Endothelial cell of umbilical vein (primary cell): ENCODE data around the gene PRR18. TPM values are rescaled to one million over a fixed set of nuclear protein-coding genes. Genes with fewer than 3 reads are reported as not detected.

Source experiments
- BruUV-seq: library from RNA; stranded (reverse); fragments of 400-500 nt; replicated peaks from 2 replicates; lab custom pipeline; 2021; lab: Mats Ljungman, UMichigan
- CTCF ChIA-PET: fragments of 300-600, 350-600 bp; sonication (Branson Sonifier 250); formaldehyde crosslinking; loops from one replicate; lab custom pipeline; 2021; ENCODE audit warnings: antibody characterized with exemption, inconsistent platforms; lab: Charles Lee
- POLR2A ChIA-PET: fragments of 300-600, 350-600 bp; sonication (Branson Sonifier 250); formaldehyde crosslinking; loops from one replicate; lab custom pipeline; 2021; ENCODE audit warnings: antibody characterized with exemption, inconsistent platforms; lab: Charles Lee
- DNase-seq: peaks from one replicate; pipeline ENCODE4 v3.0.0-alpha.2; 2011; ENCODE audit warnings: low read depth, low spot score
- FAIRE-seq: peaks from 2 replicates; lab custom pipeline; 2011; peaks lifted over from hg19 to GRCh38; lab: Jason Lieb, UNC
- H2AFZ ChIP-seq: 2 replicates; pipeline ENCODE4 v1.6.0; 2012; ENCODE audit warnings: low read depth, low read length, control low read depth, inconsistent platforms
- H3K27ac ChIP-seq: 2 replicates; pipeline ENCODE4 v1.5.1; 2011; ENCODE audit warnings: low read depth, mild to moderate bottlenecking, control low read depth, low read length, moderate library complexity; ENCODE audit not compliant: insufficient read depth
- H3K27me3 ChIP-seq, 2 experiments: 2 replicates each; pipeline versions ENCODE4 v1.6.0 to v1.6.1; 2011; ENCODE audit warnings: low read length in 2 of 2, mixed read lengths in 1 of 2; ENCODE audit not compliant: control insufficient read depth in 2 of 2, insufficient read depth in 2 of 2
- H3K36me3 ChIP-seq, 2 experiments: 2 replicates in 1 of 2; 3 replicates in 1 of 2; pipeline ENCODE4 v1.5.1; 2011; ENCODE audit warnings: low read length in 2 of 2, mild to moderate bottlenecking in 1 of 2, moderate library complexity in 1 of 2; ENCODE audit not compliant: control insufficient read depth in 2 of 2, insufficient read depth in 2 of 2; ENCODE audit errors: extremely low read depth in 1 of 2
- H3K4me1 ChIP-seq: 3 replicates; pipeline ENCODE4 v1.5.1; 2011; ENCODE audit warnings: mild to moderate bottlenecking, low read length; ENCODE audit not compliant: control insufficient read depth, insufficient read depth; ENCODE audit errors: extremely low read depth
- H3K4me2 ChIP-seq: 2 replicates; pipeline ENCODE4 v1.6.1; 2011; ENCODE audit warnings: low read length, control low read depth, mixed read lengths; ENCODE audit not compliant: insufficient read depth
- H3K4me3 ChIP-seq, 3 experiments: fragments of 200-600 bp in 1 of 3; sonication (generic), shearing (Covaris generic) in 1 of 3; replicated peaks in 1 of 3; 2 replicates each; pipeline ENCODE4 v1.5.1; 2011 to 2016; ENCODE audit warnings: control low read depth in 3 of 3, low read length in 3 of 3, mild to moderate bottlenecking in 2 of 3, inconsistent platforms in 1 of 3, low read depth in 1 of 3, moderate library complexity in 1 of 3; ENCODE audit not compliant: insufficient read depth in 1 of 3
- H3K79me2 ChIP-seq: 2 replicates; pipeline ENCODE4 v1.6.0; 2012; ENCODE audit warnings: low read length, inconsistent platforms; ENCODE audit not compliant: control insufficient read depth, insufficient read depth
- H3K9ac ChIP-seq: replicated peaks from 2 replicates; pipeline ENCODE3; 2011; ENCODE audit warnings: low read length, control low read depth; ENCODE audit not compliant: insufficient read depth; ENCODE audit errors: extremely low read depth
- H3K9me1 ChIP-seq: replicated peaks from 3 replicates; pipeline ENCODE4 v1.6.0; 2011; ENCODE audit warnings: mild to moderate bottlenecking, low read length; ENCODE audit not compliant: control insufficient read depth, insufficient read depth; ENCODE audit errors: extremely low read depth
- H3K9me3 ChIP-seq: replicated peaks from 2 replicates; pipeline ENCODE4 v1.5.1; 2012; ENCODE audit warnings: low read length, inconsistent platforms; ENCODE audit not compliant: control insufficient read depth, insufficient read depth
- H4K20me1 ChIP-seq: replicated peaks from 2 replicates; pipeline ENCODE3; 2011; ENCODE audit warnings: mild to moderate bottlenecking, low read length; ENCODE audit not compliant: control insufficient read depth, insufficient read depth; ENCODE audit errors: extremely low read depth
- EZH2 ChIP-seq: IDR thresholded peaks from 2 replicates; pipeline ENCODE4 v1.6.1; 2012; ENCODE audit warnings: borderline replicate concordance, low read depth, mild to moderate bottlenecking, moderate library complexity, low read length, inconsistent platforms; ENCODE audit not compliant: severe bottlenecking
- FOS ChIP-seq: IDR thresholded peaks from 2 replicates; pipeline ENCODE4 v1.6.1; 2011; ENCODE audit warnings: mild to moderate bottlenecking, low read length, moderate library complexity, borderline replicate concordance; ENCODE audit not compliant: insufficient read depth
- GATA2 ChIP-seq: IDR thresholded peaks from 2 replicates; pipeline ENCODE4 v1.7.0; 2011; ENCODE audit warnings: low read depth, mild to moderate bottlenecking, moderate library complexity, mixed read lengths, low read length; ENCODE audit not compliant: insufficient read length, insufficient read depth
- JUN ChIP-seq: IDR thresholded peaks from 2 replicates; pipeline ENCODE4 v1.6.1; 2011; ENCODE audit warnings: borderline replicate concordance, low read depth; ENCODE audit not compliant: insufficient read length, insufficient read depth
- MYC ChIP-seq: IDR thresholded peaks from one replicate; pipeline ENCODE4 v1.6.1; 2011; ENCODE audit warnings: mild to moderate bottlenecking, low read depth, low read length
- POLR2A ChIP-seq: IDR thresholded peaks from 2 replicates; pipeline ENCODE4 v1.6.1; 2012; ENCODE audit warnings: low read depth, mild to moderate bottlenecking, control low read depth, low read length
- POLR2AphosphoS5 ChIP-seq: IDR thresholded peaks from 2 replicates; pipeline ENCODE4 v1.6.1; 2012; ENCODE audit warnings: low read depth, mild to moderate bottlenecking, control low read depth, low read length, moderate library complexity; ENCODE audit not compliant: insufficient read depth
- dilution Hi-C: fragments of 300-500 bp; cut with MboI; formaldehyde crosslinking; loops from one replicate; pipeline ENCODE4 v1.15.0; 2019; ENCODE audit warnings: low sequenced_read_pairs; ENCODE audit not compliant: extremely low pct_ligation_motif_present
- intact Hi-C: fragments of 100-400 bp; cut with micrococcal nuclease; formaldehyde crosslinking; loops from one replicate; pipeline ENCODE4 v1.10.0; 2022
- polyA plus RNA-seq, 4 experiments: library from polyadenylated mRNA; depleted of rRNA in 3 of 4; stranded (reverse) in 3 of 4; unstranded in 1 of 4; fragments of >200 nt; gene quantifications; 2 replicates each; pipeline versions ENCODE4 v1.2.1 to v1.2.3, GENCODE V29; 2011 to 2012; ENCODE audit warnings: missing spikeins in 1 of 4
- total RNA-seq: library from RNA; stranded (reverse); gene quantifications from 2 replicates; pipeline ENCODE4 v1.2.3, GENCODE V29; 2021
- TF ChIP-seq, protein P1 (sequence below), 2 donors: IDR thresholded peaks; 1 replicate in 1 of 2; 2 replicates in 1 of 2; pipeline ENCODE4 v1.5.1; 2011; ENCODE audit warnings: low read length in 2 of 2, mild to moderate bottlenecking in 2 of 2, moderate library complexity in 2 of 2, control low read depth in 1 of 2, inconsistent platforms in 1 of 2, low read depth in 1 of 2; ENCODE audit not compliant: insufficient read depth in 1 of 2; ENCODE audit errors: extremely low read depth in 1 of 2
- TF ChIP-seq, protein P2 (sequence below): IDR thresholded peaks from 2 replicates; pipeline ENCODE4 v1.6.1; 2011; ENCODE audit not compliant: insufficient read depth, insufficient read length

PRR18 gene
- total and polyA plus RNA-seq, 2 donors (not counting 3 experiments of a cell fraction or from before 2014, with no cell fraction given) = not detected

DNA sequence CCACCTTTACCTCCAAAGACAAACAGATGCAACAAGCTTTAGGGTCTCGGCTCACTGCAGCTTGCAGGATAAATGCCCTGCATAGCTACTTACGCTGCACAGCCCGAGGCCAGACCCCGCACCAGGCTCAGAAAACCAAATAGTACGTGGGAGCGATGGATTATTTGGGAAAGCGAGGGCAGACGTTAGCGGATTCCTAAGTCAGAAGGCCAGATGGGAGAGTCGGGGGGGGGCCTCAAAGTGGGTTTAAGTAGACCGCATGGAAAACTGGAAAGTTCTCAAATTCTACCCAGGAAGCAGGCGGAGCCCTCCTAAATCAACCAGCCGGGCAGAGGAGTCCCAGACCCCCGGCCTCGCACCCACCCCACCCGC lies 33.8 kb upstream of the PRR18 start:
- intact Hi-C loops = loop anchor here (1.0 to 5.0 kb wide), 4 partner anchors 23 to 285 kb away; partner anchors contain the start of gene RPS6KA2
- peak overlapping the region; percentile 96 for H3K4me2 ChIP-seq
- no peaks in the 10 kb centered on the region for H3K9me1 ChIP-seq
- peak overlapping the region; percentile 99 for H2AFZ ChIP-seq
- H3K4me1 ChIP-seq = peaks cover 13% of the 10 kb centered on the region
- H3K9ac ChIP-seq = peak overlapping the region; percentile 99
- ChIA-PET CTCF (interaction anchor here (0.6 to 2.2 kb wide), 3 partner anchors 18 to 536 kb away, joined by 3 to 16 read pairs (median 3); no protein-coding TSS in a partner anchor), POLR2A (interaction anchor here (0.7 kb wide), 1 partner anchor 1946 kb away, joined by 3 read pairs; no protein-coding TSS in a partner anchor)
- peak overlapping the region; percentile 95 for H3K27ac ChIP-seq
- H3K4me3 ChIP-seq = peak overlapping the region; percentile 79 to 99 (median 93)
- no peaks in the 10 kb centered on the region for H4K20me1 ChIP-seq
- H3K27me3 ChIP-seq = peaks cover under 1 to 2% of the 10 kb centered on the region in 2 experiments
- no peaks in the 10 kb centered on the region for H3K36me3 ChIP-seq
- no peaks in the 10 kb centered on the region for H3K9me3 ChIP-seq
- DNase-seq (no peak), FAIRE-seq (no peak)
- dilution Hi-C loops = no loop called here
- H3K79me2 ChIP-seq = peaks cover 51% of the 10 kb centered on the region
- BruUV-seq = TSS peak; percentile 69
- TF ChIP-seq, protein P1, sequence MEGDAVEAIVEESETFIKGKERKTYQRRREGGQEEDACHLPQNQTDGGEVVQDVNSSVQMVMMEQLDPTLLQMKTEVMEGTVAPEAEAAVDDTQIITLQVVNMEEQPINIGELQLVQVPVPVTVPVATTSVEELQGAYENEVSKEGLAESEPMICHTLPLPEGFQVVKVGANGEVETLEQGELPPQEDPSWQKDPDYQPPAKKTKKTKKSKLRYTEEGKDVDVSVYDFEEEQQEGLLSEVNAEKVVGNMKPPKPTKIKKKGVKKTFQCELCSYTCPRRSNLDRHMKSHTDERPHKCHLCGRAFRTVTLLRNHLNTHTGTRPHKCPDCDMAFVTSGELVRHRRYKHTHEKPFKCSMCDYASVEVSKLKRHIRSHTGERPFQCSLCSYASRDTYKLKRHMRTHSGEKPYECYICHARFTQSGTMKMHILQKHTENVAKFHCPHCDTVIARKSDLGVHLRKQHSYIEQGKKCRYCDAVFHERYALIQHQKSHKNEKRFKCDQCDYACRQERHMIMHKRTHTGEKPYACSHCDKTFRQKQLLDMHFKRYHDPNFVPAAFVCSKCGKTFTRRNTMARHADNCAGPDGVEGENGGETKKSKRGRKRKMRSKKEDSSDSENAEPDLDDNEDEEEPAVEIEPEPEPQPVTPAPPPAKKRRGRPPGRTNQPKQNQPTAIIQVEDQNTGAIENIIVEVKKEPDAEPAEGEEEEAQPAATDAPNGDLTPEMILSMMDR (IDR thresholded peaks at IDR 0.05; ENCODE audit: extremely low read depth in 1 of 2, insufficient read depth in 1 of 2, low read depth in 1 of 2, low read length in 2 of 2) = no peak
- TF ChIP-seq GATA2 (no peak), MYC (no peak), FOS (no peak), POLR2AphosphoS5 (no peak), JUN (no peak), EZH2 (no peak), POLR2A (no peak)
- TF ChIP-seq, protein P2, sequence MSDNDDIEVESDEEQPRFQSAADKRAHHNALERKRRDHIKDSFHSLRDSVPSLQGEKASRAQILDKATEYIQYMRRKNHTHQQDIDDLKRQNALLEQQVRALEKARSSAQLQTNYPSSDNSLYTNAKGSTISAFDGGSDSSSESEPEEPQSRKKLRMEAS = no peak
